Measurements from ENCODE around the gene LYSMD4. TPM values are rescaled to one million over a fixed set of nuclear protein-coding genes. Genes with fewer than 3 reads are reported as not detected.
A peak's percentile ranks its signal among the peaks of the same experiment; 100 is the strongest.

The LYSMD4 gene
- polyA plus RNA-seq, 2 of the 4 experiments (the other 2 are of a cell fraction), result 3.8 to 6.0 TPM

- Histone ChIP-seq H3K4me2 (no peak overlapping the region), H3K4me3 (no peak overlapping the region), H3K27ac (no peak overlapping the region), H3K9me3 (no peaks in the 10 kb centered on the region), H3K4me1 (peaks cover 35% of the 10 kb centered on the region)
- no peak for FAIRE-seq
- TF ChIP-seq POLR2AphosphoS2 (conservative IDR thresholded peaks at IDR 0.05; ENCODE audit: low read length) (no peak), CBX2 (IDR thresholded peaks at IDR 0.05; ENCODE audit: borderline replicate concordance, low read depth) (no peak), FOSB (CRISPR knock-in tag; IDR thresholded peaks at IDR 0.05) (no peak), E2F6 (IDR thresholded peaks at IDR 0.05; ENCODE audit: borderline replicate concordance, low read depth) (no peak), EHF (CRISPR knock-in tag; IDR thresholded peaks at IDR 0.05) (no peak), MAX (IDR thresholded peaks at IDR 0.05) (no peak), HOXA7 (CRISPR knock-in tag; IDR thresholded peaks at IDR 0.05) (no peak), KDM1A (IDR thresholded peaks at IDR 0.05; ENCODE audit: low read depth) (no peak), CHD4 (IDR thresholded peaks at IDR 0.05; ENCODE audit: borderline replicate concordance) (no peak), SREBF2 (IDR thresholded peaks at IDR 0.05) (no peak), NPAS2 (CRISPR knock-in tag; IDR thresholded peaks at IDR 0.05; ENCODE audit: borderline replicate concordance) (no peak), ZSCAN20 (CRISPR knock-in tag; IDR thresholded peaks at IDR 0.05) (no peak), JUN (IDR thresholded peaks at IDR 0.05) (no peak), REST (IDR thresholded peaks at IDR 0.05) (no peak), RCOR1 (IDR thresholded peaks at IDR 0.05; ENCODE audit: low read depth, low read length) (no peak), RNF2 (IDR thresholded peaks at IDR 0.05; ENCODE audit: borderline replicate concordance, low read depth) (no peak), HES2 (IDR thresholded peaks at IDR 0.05) (no peak), EHMT2 (IDR thresholded peaks at IDR 0.05; ENCODE audit: low read depth) (no peak), ATOH8 (CRISPR knock-in tag; IDR thresholded peaks at IDR 0.05; ENCODE audit: low read depth) (no peak), EP300 (IDR thresholded peaks at IDR 0.05) (no peak)
- ChIA-PET CTCF (interaction anchor here (0.6 to 9.1 kb wide), 4 partner anchors 10 to 1070 kb away, joined by 3 to 72 read pairs (median 16); no protein-coding TSS in a partner anchor), POLR2A (interaction anchor here (0.6 kb wide), 1 partner anchor 432 kb away, joined by 3 read pairs; no protein-coding TSS in a partner anchor)
- 88% methylated on average over 10 of the region's 10 CpGs for WGBS (ENCODE audit: missing lambda C conversion rate)
- ATAC-seq, result no peak
- DNase-seq (ENCODE audit: low read depth in 1 of 2, low spot score in 1 of 2), result no peak
Measured at GRCh38 chr15:99706557-99707303, 26.5 kb downstream of the LYSMD4 start.

GRCh38 chr15:99704444-99704838 is 28.8 kb downstream of the LYSMD4 start:
- peak overlapping the region; percentile 78 for H3K4me2 ChIP-seq
- ChIA-PET POLR2A (interaction anchor here (0.6 to 1.3 kb wide), 6 partner anchors 29 to 1051 kb away, joined by 3 to 17 read pairs (median 4); partner anchors contain the start of genes LRRC28 and LYSMD4), CTCF (interaction anchor here (0.5 to 6.1 kb wide), 113 partner anchors 9 to 1745 kb away, joined by 3 to 225 read pairs (median 5); partner anchors contain the start of genes LRRC28, LYSMD4, MEF2A and SYNM)
- H3K4me1 ChIP-seq, result peaks cover 35% of the 10 kb centered on the region
- peak overlapping the region in 1 of 2 experiments; percentile 71; a peak in 2 of 6 replicates for H3K27ac ChIP-seq
- 32% methylated on average over 3 of the region's 3 CpGs for WGBS (ENCODE audit: missing lambda C conversion rate)
- FAIRE-seq (peak; percentile 99), ATAC-seq (peak; percentile 78 to 95), DNase-seq (ENCODE audit: low read depth in 1 of 2, low spot score in 1 of 2) (peak; percentile 78 to 90)
- H3K9me3 ChIP-seq, result no peaks in the 10 kb centered on the region
- no peak overlapping the region for H3K4me3 ChIP-seq
- TF ChIP-seq KDM1A (IDR thresholded peaks at IDR 0.05; ENCODE audit: low read depth), result no peak
- TF ChIP-seq HMGXB4 (CRISPR knock-in tag; IDR thresholded peaks at IDR 0.05; ENCODE audit: borderline replicate concordance), result no peak
- TF ChIP-seq HOXA7 (CRISPR knock-in tag; IDR thresholded peaks at IDR 0.05), result no peak
- TF ChIP-seq NPAS2 (CRISPR knock-in tag; IDR thresholded peaks at IDR 0.05; ENCODE audit: borderline replicate concordance), result no peak
- TF ChIP-seq RCOR1 (IDR thresholded peaks at IDR 0.05; ENCODE audit: low read depth, low read length), result no peak
- no peak for TF ChIP-seq BHLHE40 (IDR thresholded peaks at IDR 0.05; ENCODE audit: low read depth, low read length)
- TF ChIP-seq ZFP36 (IDR thresholded peaks at IDR 0.05; ENCODE audit: borderline replicate concordance, partially characterized antibody), result peak; percentile 13
- TF ChIP-seq MAX (IDR thresholded peaks at IDR 0.05), result no peak
- TF ChIP-seq HES2 (IDR thresholded peaks at IDR 0.05), result no peak
- no peak for TF ChIP-seq ESRRA (IDR thresholded peaks at IDR 0.05; ENCODE audit: borderline replicate concordance, low read length)
- no peak for TF ChIP-seq KDM5A (IDR thresholded peaks at IDR 0.05)
- TF ChIP-seq CBX2 (IDR thresholded peaks at IDR 0.05; ENCODE audit: borderline replicate concordance, low read depth), result no peak
- TF ChIP-seq EP300 (IDR thresholded peaks at IDR 0.05), result no peak
- TF ChIP-seq FOXS1 (CRISPR knock-in tag; IDR thresholded peaks at IDR 0.05), result no peak
